ENCODE data around the gene PGM1. TPM values are rescaled to one million over a fixed set of nuclear protein-coding genes. Genes with fewer than 3 reads are reported as not detected.

Gene PGM1
- total RNA-seq, 6 experiments from 2014 or later = 31.6 to 46.2 (median 32.9) TPM

GRCh38 chr1:63705078-63705477 is 111.9 kb downstream of the PGM1 start:
- H3K36me3 Mint-ChIP-seq (ENCODE audit: low read depth) = no peaks in the 10 kb centered on the region
- no peak overlapping the region for H3K27ac Mint-ChIP-seq
- H3K4me1 Mint-ChIP-seq (ENCODE audit: low read depth) = peaks cover 7% of the 10 kb centered on the region
- no peak for TF ChIP-seq CTCF (IDR thresholded peaks at IDR 0.05)
- DNase-seq = no peak
- H3K27me3 Mint-ChIP-seq (ENCODE audit: insufficient read depth) = peaks cover 19% of the 10 kb centered on the region
- H3K9me3 Mint-ChIP-seq = no peaks in the 10 kb centered on the region
- H3K4me3 Mint-ChIP-seq = no peak overlapping the region

- H3K27me3 Mint-ChIP-seq (ENCODE audit: insufficient read depth) = peaks cover 21% of the 10 kb centered on the region
- peaks cover 18% of the 10 kb centered on the region for H3K4me1 Mint-ChIP-seq (ENCODE audit: low read depth)
- H3K9me3 Mint-ChIP-seq = no peaks in the 10 kb centered on the region
- H3K27ac Mint-ChIP-seq = no peak overlapping the region
- H3K36me3 Mint-ChIP-seq (ENCODE audit: low read depth) = no peaks in the 10 kb centered on the region
- H3K4me3 Mint-ChIP-seq = no peak overlapping the region
- TF ChIP-seq CTCF (IDR thresholded peaks at IDR 0.05) = no peak
- DNase-seq = no peak
Measured at GRCh38 chr1:63709267-63709828, 116.1 kb downstream of the PGM1 start.

Other genes with a start within 250 kb of the PGM1 start
- gene ALG6, start 225.8 kb upstream of the PGM1 start, total RNA-seq (2021; fragmentation: NEBNext Ultra II Directional; extraction: Animal tissue kit (Norgen Biotek cat#: 25700)) = 1 to 10 TPM; 6.7 to 9.0 (median 7.7) TPM
- gene ITGB3BP, start 70.2 kb upstream of the PGM1 start, total RNA-seq (2021; fragmentation: NEBNext Ultra II Directional; extraction: Animal tissue kit (Norgen Biotek cat#: 25700)) = 10 to 100 TPM; 16.7 to 25.1 (median 22.3) TPM
- gene EFCAB7, start 69.9 kb upstream of the PGM1 start, total RNA-seq (2021; fragmentation: NEBNext Ultra II Directional; extraction: Animal tissue kit (Norgen Biotek cat#: 25700)) = 1 to 10 TPM; 3.2 to 4.5 (median 4.0) TPM
- gene ROR1, start 180.6 kb downstream of the PGM1 start, total RNA-seq (2021; fragmentation: NEBNext Ultra II Directional; extraction: Animal tissue kit (Norgen Biotek cat#: 25700)) = 1 to 10 TPM; 7.4 to 9.4 (median 8.9) TPM

All from HFFc6 (cell line).